OCI-LY3 (cell line): ENCODE measurements around the gene OR2T27.
"Not testable (repeated sequence)": the region's sequence is repeated elsewhere in the genome, so short reads cannot be mapped to it uniquely, and the experiment has no call there.

Source experiments
- H2AFZ ChIP-seq: fragments of 200-600, 300-600 bp; shearing (Covaris generic); 2 replicates; pipeline ENCODE4 v1.6.0; 2014; ENCODE audit warnings: antibody characterized with exemption, low read depth, low read length
- H3K27ac ChIP-seq: fragments of 200-600, 300-600 bp; sonication (generic); 2 replicates; pipeline ENCODE4 v1.5.1; 2014; ENCODE audit warnings: mild to moderate bottlenecking, low read length, moderate library complexity, mixed read lengths
- H3K27me3 ChIP-seq: fragments of 200-600, 300-600 bp; sonication (generic); 2 replicates; pipeline ENCODE4 v1.6.1; 2014; ENCODE audit warnings: low read depth, low read length, mixed read lengths
- H3K36me3 ChIP-seq: fragments of 200-600, 300-600 bp; sonication (generic); replicated peaks from 2 replicates; pipeline ENCODE3; 2014; ENCODE audit warnings: low read depth, low read length, mixed read lengths
- H3K4me1 ChIP-seq: fragments of 300-600, 200-600 bp; sonication (generic); 2 replicates; pipeline ENCODE4 v1.6.1; 2014; ENCODE audit warnings: low read length, mixed read lengths
- H3K4me2 ChIP-seq: fragments of 200-600, 300-600 bp; sonication (generic); 2 replicates; pipeline ENCODE4 v1.6.1; 2014; ENCODE audit warnings: low read length, mixed read lengths
- H3K4me3 ChIP-seq: fragments of 300-600, 200-600 bp; sonication (generic); 2 replicates; pipeline ENCODE4 v1.5.1; 2014; ENCODE audit warnings: antibody characterized with exemption, mild to moderate bottlenecking, low read length, moderate library complexity
- H3K79me2 ChIP-seq: fragments of 300-600, 200-600 bp; shearing (Covaris generic); 2 replicates; pipeline ENCODE4 v1.6.1; 2014; ENCODE audit warnings: mild to moderate bottlenecking, low read length, mixed read lengths
- H3K9ac ChIP-seq: fragments of 300-600, 200-600 bp; shearing (Covaris generic); 2 replicates; pipeline ENCODE4 v1.6.0; 2014; ENCODE audit warnings: mild to moderate bottlenecking, low read length, moderate library complexity
- H3K9me3 ChIP-seq: fragments of 200-600, 300-600 bp; shearing (Covaris generic); 2 replicates; pipeline ENCODE4 v1.6.1; 2014; ENCODE audit warnings: low read length, mixed read lengths; ENCODE audit not compliant: insufficient read depth
- H4K20me1 ChIP-seq: fragments of 200-600, 300-600 bp; sonication (generic); 2 replicates; pipeline ENCODE4 v1.6.1; 2016; ENCODE audit warnings: low read length, mixed read lengths; ENCODE audit not compliant: insufficient read depth
- EZH2phosphoT487 ChIP-seq: fragments of 200-600 bp; shearing (Covaris generic); IDR thresholded peaks from 2 replicates; pipeline ENCODE4 v1.6.1; 2018; ENCODE audit warnings: antibody characterized with exemption, mixed run types, low read depth
- TF ChIP-seq, protein P1 (sequence below): fragments of 200-600, 300-600 bp; sonication (generic); IDR thresholded peaks from 2 replicates; pipeline ENCODE4 v1.5.1; 2014; ENCODE audit warnings: antibody characterized with exemption, low read length, low read depth

Gene OR2T27

DNA sequence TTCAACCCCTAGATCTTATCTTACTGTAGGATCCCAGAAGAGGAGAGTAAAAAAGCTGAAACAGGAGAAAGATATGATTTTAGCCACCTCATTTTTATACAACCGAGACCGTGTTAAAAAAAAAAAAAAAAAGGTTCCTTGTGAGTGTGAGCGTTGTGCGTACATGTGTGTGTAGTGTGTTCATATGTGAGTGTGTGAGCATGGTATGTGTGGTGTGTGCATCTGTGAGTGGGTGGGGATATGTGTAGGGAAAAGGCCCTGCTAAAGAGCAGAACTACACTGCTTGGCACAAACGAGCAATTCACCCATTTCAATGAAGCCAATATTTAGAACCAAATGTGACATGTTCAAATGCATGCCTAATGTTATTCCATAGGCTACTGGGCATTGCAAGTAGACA, 13.7 kb downstream of the OR2T27 start:
- not testable (repeated sequence) for H2AFZ ChIP-seq, H3K9me3 ChIP-seq, H4K20me1 ChIP-seq, H3K27me3 ChIP-seq, H3K4me3 ChIP-seq, H3K4me1 ChIP-seq, H3K36me3 ChIP-seq, H3K79me2 ChIP-seq, H3K27ac ChIP-seq, H3K9ac ChIP-seq
- peak overlapping the region; percentile 45; the same call in 1 of the 2 replicates for H3K4me2 ChIP-seq

DNA sequence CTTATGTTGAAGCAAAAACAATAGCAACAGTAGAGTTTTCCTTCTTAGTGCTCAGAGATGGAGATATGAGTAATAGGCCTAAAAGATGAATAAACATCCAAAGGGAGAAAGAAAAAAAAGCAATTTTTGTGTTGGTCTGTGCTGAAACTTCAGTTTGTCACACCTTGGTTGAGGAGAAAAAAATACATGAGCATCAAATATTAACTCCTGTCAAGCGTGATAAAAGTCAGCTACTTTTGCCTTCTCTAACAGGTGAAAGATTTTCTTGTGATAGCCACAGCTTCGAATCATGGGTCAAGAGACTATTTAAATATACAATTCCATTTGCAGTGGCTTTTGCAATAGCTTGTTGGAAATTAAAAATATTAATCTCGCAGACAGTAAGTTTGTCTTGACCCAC, 14.4 kb downstream of the OR2T27 start:
- H3K9ac ChIP-seq, H3K4me1 ChIP-seq, H3K4me3 ChIP-seq, H2AFZ ChIP-seq, H3K27me3 ChIP-seq, H3K79me2 ChIP-seq, H4K20me1 ChIP-seq, H3K9me3 ChIP-seq, H3K27ac ChIP-seq, H3K36me3 ChIP-seq, H3K4me2 ChIP-seq: not testable (repeated sequence)

DNA sequence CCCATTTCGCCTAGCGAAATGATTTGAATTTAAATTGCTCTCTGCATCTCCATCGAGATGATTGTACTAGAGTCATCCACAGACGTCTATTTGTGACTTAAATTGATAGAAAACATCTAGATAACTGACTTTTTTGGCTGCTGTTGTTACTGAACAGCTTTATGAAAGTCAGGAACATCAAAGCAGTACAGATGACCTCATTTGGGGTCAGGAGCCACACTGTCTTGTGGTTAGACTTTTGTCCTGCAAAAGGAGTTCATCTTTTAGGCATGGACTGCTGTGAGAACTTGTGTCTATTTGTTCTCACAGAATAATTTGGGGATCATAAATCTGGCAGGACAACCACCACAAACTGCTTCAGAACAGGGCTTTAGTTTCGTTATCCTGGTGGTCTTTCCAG, 15.7 kb downstream of the OR2T27 start:
- H2AFZ ChIP-seq, H3K27ac ChIP-seq, H3K9ac ChIP-seq, H3K79me2 ChIP-seq, H3K4me3 ChIP-seq, H4K20me1 ChIP-seq, H3K27me3 ChIP-seq, H3K4me2 ChIP-seq, H3K36me3 ChIP-seq, H3K4me1 ChIP-seq, H3K9me3 ChIP-seq: not testable (repeated sequence)

DNA sequence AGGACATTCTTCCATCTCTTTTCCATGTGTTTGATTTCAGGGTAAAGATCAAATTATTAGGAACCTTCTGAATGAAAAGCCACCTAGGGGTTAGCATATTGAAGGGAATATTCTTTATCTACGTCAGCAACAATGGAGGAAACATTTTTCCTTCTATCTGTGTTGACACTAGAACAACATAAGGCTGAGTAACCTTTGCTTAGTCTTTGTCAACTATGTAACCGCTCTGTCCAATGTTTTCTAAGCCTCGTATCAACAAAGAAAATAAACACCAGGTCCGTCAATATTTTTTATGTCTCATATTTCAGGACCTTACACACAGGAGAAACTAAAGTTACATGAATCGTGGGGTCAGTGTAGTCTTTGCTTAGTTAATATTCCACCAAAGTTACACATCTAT, 18.7 kb downstream of the OR2T27 start:
- not testable (repeated sequence) for H3K79me2 ChIP-seq, H4K20me1 ChIP-seq, H2AFZ ChIP-seq, H3K4me2 ChIP-seq, H3K9ac ChIP-seq, H3K4me1 ChIP-seq, H3K27ac ChIP-seq, H3K9me3 ChIP-seq, H3K27me3 ChIP-seq, H3K36me3 ChIP-seq, H3K4me3 ChIP-seq

DNA sequence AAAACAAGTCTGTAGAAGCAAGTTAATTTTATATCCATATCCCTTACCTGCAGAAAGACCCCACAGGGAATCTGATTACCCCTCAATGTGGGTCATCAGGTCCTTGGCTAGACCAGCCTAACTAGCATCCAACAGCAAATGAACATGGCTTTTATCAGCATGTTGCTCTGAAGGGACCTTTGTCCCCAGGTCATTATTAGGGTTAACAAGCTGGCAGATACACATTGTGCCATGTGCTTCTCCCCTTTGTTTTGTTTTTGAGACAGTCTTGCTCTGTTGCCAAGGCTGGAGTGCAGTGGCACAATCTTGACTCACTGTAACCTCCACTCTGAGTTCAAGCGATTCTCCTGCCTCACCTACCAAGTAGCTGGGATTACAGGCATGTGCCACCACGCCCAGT, 20.3 kb downstream of the OR2T27 start, which contains the start of gene OR2T11:
Gene OR2T11, minus strand, starts transcription at position 101 of the 400 bp plus-strand sequence. CDS start 7,963 bp downstream, outside the sequence.
- not testable (repeated sequence) for H3K4me3 ChIP-seq, H4K20me1 ChIP-seq, H3K79me2 ChIP-seq, H2AFZ ChIP-seq, H3K4me2 ChIP-seq, H3K36me3 ChIP-seq, H3K27ac ChIP-seq, H3K9me3 ChIP-seq, H3K4me1 ChIP-seq, H3K27me3 ChIP-seq, H3K9ac ChIP-seq

DNA sequence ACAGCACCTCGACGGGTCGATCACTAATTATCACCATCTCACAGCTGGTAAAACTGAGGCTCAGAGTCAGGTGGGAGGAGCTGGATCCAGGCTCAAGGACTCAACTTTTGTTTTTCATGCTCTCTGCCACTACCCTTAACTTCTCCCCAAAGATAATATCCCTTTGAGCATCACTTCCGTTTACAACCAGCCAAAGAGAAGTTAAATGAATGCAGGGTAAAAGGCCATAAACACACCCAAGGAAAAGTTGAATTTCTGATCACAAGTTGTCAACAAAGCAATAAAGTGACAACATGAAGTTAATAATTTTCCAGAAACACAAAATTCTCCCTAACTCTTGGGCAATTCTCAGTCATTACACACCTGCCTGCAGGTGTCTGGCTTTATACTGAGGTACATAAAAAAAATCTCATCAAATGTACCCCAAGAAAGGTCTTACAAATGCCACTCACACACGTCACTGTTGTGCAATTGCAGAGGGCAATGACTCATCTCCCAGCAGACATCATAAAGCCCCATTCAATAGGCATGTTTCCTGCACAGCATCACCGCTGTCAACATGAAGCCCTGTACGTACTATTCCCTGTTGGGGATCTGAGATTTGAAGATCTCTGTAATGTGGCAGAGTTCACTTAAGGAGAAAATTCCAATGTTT, 23.8 kb downstream of the OR2T27 start:
- TF ChIP-seq, protein P1, sequence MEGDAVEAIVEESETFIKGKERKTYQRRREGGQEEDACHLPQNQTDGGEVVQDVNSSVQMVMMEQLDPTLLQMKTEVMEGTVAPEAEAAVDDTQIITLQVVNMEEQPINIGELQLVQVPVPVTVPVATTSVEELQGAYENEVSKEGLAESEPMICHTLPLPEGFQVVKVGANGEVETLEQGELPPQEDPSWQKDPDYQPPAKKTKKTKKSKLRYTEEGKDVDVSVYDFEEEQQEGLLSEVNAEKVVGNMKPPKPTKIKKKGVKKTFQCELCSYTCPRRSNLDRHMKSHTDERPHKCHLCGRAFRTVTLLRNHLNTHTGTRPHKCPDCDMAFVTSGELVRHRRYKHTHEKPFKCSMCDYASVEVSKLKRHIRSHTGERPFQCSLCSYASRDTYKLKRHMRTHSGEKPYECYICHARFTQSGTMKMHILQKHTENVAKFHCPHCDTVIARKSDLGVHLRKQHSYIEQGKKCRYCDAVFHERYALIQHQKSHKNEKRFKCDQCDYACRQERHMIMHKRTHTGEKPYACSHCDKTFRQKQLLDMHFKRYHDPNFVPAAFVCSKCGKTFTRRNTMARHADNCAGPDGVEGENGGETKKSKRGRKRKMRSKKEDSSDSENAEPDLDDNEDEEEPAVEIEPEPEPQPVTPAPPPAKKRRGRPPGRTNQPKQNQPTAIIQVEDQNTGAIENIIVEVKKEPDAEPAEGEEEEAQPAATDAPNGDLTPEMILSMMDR: no peak
- TF ChIP-seq EZH2phosphoT487: no peak
- H3K4me3 ChIP-seq: no peak overlapping the region
- no peaks in the 10 kb centered on the region for H3K9me3 ChIP-seq
- H3K4me2 ChIP-seq: no peak overlapping the region
- no peak overlapping the region for H3K27ac ChIP-seq
- no peaks in the 10 kb centered on the region for H3K79me2 ChIP-seq
- H2AFZ ChIP-seq: no peak overlapping the region
- no peak overlapping the region for H3K9ac ChIP-seq
- H3K4me1 ChIP-seq: no peaks in the 10 kb centered on the region
- no peaks in the 10 kb centered on the region for H4K20me1 ChIP-seq
- H3K27me3 ChIP-seq: no peaks in the 10 kb centered on the region
- H3K36me3 ChIP-seq: no peaks in the 10 kb centered on the region
